ENCODE results near the gene IFITM10. TPM values are rescaled to one million over a fixed set of nuclear protein-coding genes. Genes with fewer than 3 reads are reported as not detected.

Gene IFITM10
- polyA plus RNA-seq, 3 donors = 0.11 to 0.30 (median 0.14) TPM

- no peak for DNase-seq (ENCODE audit: low read depth in 3 of 3, low spot score in 2 of 3)
Observed at GRCh38 chr11:1742371-1742770, 8.0 kb downstream of the IFITM10 start.

- no peak for DNase-seq (ENCODE audit: low read depth in 3 of 3, low spot score in 2 of 3)
Observed at GRCh38 chr11:1741741-1742140, 8.7 kb downstream of the IFITM10 start.

- DNase-seq (ENCODE audit: low read depth in 3 of 3, low spot score in 2 of 3) = no peak
Observed at GRCh38 chr11:1740786-1741530, 9.4 kb downstream of the IFITM10 start.

- DNase-seq (ENCODE audit: low read depth in 3 of 3, low spot score in 2 of 3) = no peak
Observed at GRCh38 chr11:1739576-1739975, 10.8 kb downstream of the IFITM10 start.

GRCh38 chr11:1738380-1738779 lies 12.0 kb downstream of the IFITM10 start:
- no peak for DNase-seq (ENCODE audit: low read depth in 3 of 3, low spot score in 2 of 3)

GRCh38 chr11:1737080-1737757 lies 13.2 kb downstream of the IFITM10 start:
- no peak for DNase-seq (ENCODE audit: low read depth in 3 of 3, low spot score in 2 of 3)

GRCh38 chr11:1736447-1736992 lies 13.9 kb downstream of the IFITM10 start:
- DNase-seq (ENCODE audit: low read depth in 3 of 3, low spot score in 2 of 3) = no peak

- no peak for DNase-seq (ENCODE audit: low read depth in 3 of 3, low spot score in 2 of 3)
Observed at GRCh38 chr11:1735271-1735670, 15.1 kb downstream of the IFITM10 start.

GRCh38 chr11:1734641-1735081 lies 15.7 kb downstream of the IFITM10 start:
- no peak for DNase-seq (ENCODE audit: low read depth in 3 of 3, low spot score in 2 of 3)

- DNase-seq (ENCODE audit: low read depth in 3 of 3, low spot score in 2 of 3) = no peak
Observed at GRCh38 chr11:1733716-1734640, 16.4 kb downstream of the IFITM10 start.

GRCh38 chr11:1733009-1733715 lies 17.2 kb downstream of the IFITM10 start:
- no peak for DNase-seq (ENCODE audit: low read depth in 3 of 3, low spot score in 2 of 3)

GRCh38 chr11:1732418-1733008 lies 17.9 kb downstream of the IFITM10 start:
- DNase-seq (ENCODE audit: low read depth in 3 of 3, low spot score in 2 of 3) = no peak

GRCh38 chr11:1731451-1732059 lies 18.8 kb downstream of the IFITM10 start:
- DNase-seq (ENCODE audit: low read depth in 3 of 3, low spot score in 2 of 3) = no peak

- DNase-seq (ENCODE audit: low read depth in 3 of 3, low spot score in 2 of 3) = no peak
Observed at GRCh38 chr11:1730059-1730629, 20.3 kb downstream of the IFITM10 start.

GRCh38 chr11:1729692-1730011 lies 20.7 kb downstream of the IFITM10 start:
- no peak for DNase-seq (ENCODE audit: low read depth in 3 of 3, low spot score in 2 of 3)

- no peak for DNase-seq (ENCODE audit: low read depth in 3 of 3, low spot score in 2 of 3)
Observed at GRCh38 chr11:1728931-1729691, 21.3 kb downstream of the IFITM10 start.

GRCh38 chr11:1728301-1728700 lies 22.1 kb downstream of the IFITM10 start:
- DNase-seq (ENCODE audit: low read depth in 3 of 3, low spot score in 2 of 3) = no peak

- DNase-seq (ENCODE audit: low read depth in 3 of 3, low spot score in 2 of 3) = no peak
Observed at GRCh38 chr11:1727861-1728260, 22.5 kb downstream of the IFITM10 start.
